ENCODE data around the gene DDX25. TPM values are rescaled to one million over a fixed set of nuclear protein-coding genes. Genes with fewer than 3 reads are reported as not detected.

Gene DDX25
- total RNA-seq = not detected

- no peak for TF ChIP-seq CTCF (IDR thresholded peaks at IDR 0.05; ENCODE audit: low read depth)
These were observed at the start of gene DDX25 for GRCh38 chr11:125903711-125904659. TSS of gene DDX25 (plus strand) at chr11:125904508. CDS start at chr11:125904518, 10 bp downstream.

DNA sequence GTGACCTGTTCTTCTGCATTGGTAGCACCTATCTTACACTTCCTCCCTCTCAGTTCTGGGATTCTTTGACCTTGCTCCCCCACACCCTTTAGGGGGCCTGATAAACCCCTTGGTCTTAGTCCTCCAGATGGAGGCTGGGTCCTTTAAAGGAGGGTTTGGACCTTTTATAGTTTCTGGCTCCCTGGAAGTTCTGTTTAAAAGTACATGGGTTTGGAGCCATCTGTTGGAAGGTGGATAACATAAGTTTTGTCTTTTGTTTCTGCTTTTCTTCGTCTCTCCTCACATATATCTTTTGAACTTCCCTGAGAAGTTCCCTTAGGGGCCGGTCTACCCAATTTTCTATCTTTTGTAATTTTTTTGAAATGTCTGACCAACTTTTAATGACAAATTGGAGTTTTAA is 34.8 kb upstream of the DDX25 start:
- no peak for TF ChIP-seq CTCF (IDR thresholded peaks at IDR 0.05; ENCODE audit: low read depth)

DNA sequence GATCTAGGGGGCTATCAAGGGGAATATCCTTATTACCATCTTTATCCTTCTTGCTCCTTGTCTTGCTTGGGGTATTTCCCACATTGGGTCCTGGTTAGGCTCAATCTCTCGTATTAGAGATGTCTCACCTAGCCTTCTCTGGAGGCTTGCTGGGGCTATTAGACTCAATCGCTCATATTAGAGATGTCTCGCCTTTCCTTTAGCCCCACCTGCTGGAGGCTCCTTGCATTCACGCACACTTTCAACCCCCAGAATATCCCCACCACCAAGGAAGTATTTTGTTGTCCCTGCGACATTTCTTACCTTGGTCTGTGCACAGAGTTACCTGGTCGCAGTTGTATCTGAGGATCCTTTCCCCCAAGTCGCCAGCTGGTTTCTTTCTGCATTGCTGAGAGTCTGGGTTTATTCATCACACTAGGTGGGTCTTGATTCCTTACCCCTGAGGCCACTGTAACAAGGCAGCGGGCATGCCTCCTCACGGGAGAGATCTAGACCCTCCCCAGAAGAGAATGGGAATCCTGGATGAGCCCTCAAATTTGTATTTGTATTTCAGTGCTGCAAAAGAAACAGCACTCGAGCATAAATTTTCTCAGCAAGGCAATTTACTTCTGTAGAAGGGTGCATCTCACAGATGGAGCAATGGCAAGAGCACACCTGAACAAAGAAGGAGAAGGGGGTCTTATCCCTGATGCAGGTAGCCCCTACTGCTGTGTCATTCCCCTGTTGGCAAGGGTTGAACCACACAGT is 32.7 kb upstream of the DDX25 start:
- TF ChIP-seq CTCF (IDR thresholded peaks at IDR 0.05; ENCODE audit: low read depth) = no peak

- TF ChIP-seq CTCF (IDR thresholded peaks at IDR 0.05; ENCODE audit: low read depth) = no peak
These were observed 32.2 kb upstream of the DDX25 start for GRCh38 chr11:125872138-125872491.

GRCh38 chr11:125873881-125874555 is 30.3 kb upstream of the DDX25 start:
- no peak for TF ChIP-seq CTCF (IDR thresholded peaks at IDR 0.05; ENCODE audit: low read depth)

DNA sequence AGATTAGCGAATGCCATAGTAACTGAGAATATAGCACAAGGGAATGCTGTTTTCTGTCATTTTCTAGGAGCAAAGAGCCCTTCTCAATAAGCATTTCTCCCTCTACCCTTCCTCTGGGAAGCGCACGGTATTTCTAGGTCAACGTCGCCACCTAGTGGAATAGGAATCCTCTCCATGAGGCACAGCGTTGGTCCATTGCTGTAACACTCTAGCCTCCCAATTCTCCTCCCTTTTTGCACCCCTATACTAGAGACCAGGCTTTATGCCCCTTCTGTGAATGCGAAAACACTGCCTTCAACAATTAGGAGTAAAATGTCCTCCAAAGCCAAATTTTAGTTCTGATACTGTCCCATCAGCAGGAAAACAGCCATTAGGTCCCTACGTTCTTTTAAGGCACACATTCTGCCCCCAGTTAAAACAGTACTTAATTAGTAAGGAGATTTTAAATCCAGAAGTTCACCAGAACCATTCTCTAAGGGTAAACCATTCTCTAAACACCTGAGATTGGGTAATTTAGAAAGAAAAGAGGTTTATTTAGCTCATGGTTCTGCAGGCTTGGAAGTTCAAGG is 29.7 kb upstream of the DDX25 start:
- TF ChIP-seq CTCF (IDR thresholded peaks at IDR 0.05; ENCODE audit: low read depth) = no peak
